Erythroblast (primary cell): ENCODE data around the gene CDC42BPB.

Source experiments
- GATA1 ChIP-seq: IDR thresholded peaks from 2 replicates; pipeline ENCODE4 v1.6.1; 2011; ENCODE audit warnings: low read depth, mild to moderate bottlenecking, control low read depth, low read length, moderate library complexity
- POLR2A ChIP-seq: IDR thresholded peaks from 2 replicates; pipeline ENCODE4 v1.6.1; 2011; ENCODE audit warnings: mild to moderate bottlenecking, low read length

GRCh38 chr14:103089386-103090335, 32.3 kb upstream of the CDC42BPB start:
- TF ChIP-seq POLR2A, result no peak
- no peak for TF ChIP-seq GATA1
